Retinal pigment epithelial cell (primary cell): ENCODE results near the gene CIC.

Experiments
- DNase-seq: peaks from one replicate; pipeline ENCODE4 v3.0.0-alpha.2; 2010; ENCODE audit warnings: low read depth
- H3K4me3 ChIP-seq: 2 replicates; pipeline ENCODE4 v1.5.1; 2011; ENCODE audit warnings: mild to moderate bottlenecking, low read length, control low read depth, moderate library complexity
- TF ChIP-seq, protein P1 (sequence below): conservative IDR thresholded peaks from 2 replicates; pipeline ENCODE4 v1.5.1; 2011; ENCODE audit warnings: low read depth, low read length, control low read depth, inconsistent platforms

CIC gene

DNA sequence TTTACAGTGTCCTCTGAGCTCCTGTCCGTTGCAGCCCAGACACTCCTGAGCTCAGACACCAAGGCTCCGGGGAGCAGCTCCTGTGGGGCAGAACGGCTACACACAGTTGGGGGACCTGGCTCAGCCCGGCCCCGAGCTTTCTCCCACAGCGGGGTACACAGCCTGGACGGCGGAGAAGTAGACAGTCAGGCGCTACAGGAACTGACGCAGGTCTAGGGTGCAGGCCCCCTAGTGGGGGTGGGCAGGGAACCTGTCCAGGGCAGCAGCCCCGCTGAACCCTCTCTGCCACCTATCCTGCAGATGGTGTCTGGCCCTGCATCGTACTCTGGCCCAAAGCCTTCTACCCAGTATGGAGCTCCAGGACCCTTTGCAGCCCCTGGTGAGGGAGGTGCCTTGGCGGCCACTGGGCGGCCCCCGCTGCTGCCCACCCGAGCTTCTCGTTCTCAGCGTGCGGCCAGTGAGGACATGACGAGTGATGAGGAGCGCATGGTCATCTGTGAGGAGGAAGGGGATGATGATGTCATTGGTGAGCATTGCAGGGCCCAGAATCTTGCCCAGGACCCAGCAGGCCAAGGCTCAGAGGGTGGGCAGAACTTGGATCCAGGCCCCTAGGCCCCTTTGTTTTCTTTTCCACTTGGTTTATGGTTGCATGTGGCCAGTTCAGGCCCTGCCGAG lies 20.0 kb downstream of the CIC start:
- DNase-seq, result no peak

DNA sequence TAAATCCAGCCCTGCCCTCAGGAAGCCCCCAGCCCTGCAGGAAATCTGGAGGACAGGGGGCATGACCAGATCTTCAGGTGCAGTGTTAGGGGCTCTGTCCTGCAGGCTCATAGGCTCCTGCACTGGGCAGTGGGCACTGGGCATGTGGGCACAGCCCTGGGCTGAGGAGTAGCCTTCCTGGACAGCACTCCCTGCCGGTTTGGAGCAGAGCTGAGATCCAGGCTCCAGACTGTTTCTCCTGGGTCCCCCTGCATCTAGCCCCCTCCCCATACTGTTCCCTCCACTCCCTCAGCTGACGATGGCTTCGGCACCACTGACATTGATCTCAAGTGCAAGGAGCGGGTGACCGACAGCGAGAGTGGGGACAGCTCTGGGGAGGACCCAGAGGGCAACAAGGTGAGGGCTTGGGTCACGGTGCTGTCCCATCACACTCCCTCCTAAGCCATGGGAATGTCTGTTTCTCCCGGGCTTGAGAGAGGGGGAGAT lies 20.5 kb downstream of the CIC start:
- no peak overlapping the region for H3K4me3 ChIP-seq
- TF ChIP-seq, protein P1, sequence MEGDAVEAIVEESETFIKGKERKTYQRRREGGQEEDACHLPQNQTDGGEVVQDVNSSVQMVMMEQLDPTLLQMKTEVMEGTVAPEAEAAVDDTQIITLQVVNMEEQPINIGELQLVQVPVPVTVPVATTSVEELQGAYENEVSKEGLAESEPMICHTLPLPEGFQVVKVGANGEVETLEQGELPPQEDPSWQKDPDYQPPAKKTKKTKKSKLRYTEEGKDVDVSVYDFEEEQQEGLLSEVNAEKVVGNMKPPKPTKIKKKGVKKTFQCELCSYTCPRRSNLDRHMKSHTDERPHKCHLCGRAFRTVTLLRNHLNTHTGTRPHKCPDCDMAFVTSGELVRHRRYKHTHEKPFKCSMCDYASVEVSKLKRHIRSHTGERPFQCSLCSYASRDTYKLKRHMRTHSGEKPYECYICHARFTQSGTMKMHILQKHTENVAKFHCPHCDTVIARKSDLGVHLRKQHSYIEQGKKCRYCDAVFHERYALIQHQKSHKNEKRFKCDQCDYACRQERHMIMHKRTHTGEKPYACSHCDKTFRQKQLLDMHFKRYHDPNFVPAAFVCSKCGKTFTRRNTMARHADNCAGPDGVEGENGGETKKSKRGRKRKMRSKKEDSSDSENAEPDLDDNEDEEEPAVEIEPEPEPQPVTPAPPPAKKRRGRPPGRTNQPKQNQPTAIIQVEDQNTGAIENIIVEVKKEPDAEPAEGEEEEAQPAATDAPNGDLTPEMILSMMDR, result no peak

More for the DNA sequence above, 20.0 kb downstream of the CIC start:
- TF ChIP-seq, protein P1, result peak; percentile 9
- H3K4me3 ChIP-seq, result no peak overlapping the region

DNA sequence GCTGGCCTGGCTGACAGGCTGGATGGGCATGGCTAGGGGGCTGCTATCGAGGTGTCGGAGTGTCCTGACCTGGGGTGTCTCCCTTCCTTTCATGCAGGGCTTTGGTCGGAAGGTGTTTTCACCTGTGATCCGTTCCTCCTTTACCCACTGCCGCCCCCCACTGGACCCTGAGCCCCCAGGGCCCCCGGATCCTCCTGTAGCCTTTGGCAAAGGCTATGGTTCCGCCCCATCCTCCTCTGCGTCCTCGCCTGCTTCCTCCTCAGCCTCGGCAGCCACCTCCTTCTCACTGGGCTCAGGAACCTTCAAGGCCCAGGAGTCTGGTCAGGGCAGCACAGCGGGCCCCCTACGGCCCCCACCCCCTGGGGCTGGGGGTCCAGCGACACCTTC lies 21.1 kb downstream of the CIC start:
- no peak overlapping the region for H3K4me3 ChIP-seq
- TF ChIP-seq, protein P1, result no peak
- DNase-seq, result no peak

More for the DNA sequence above, 20.5 kb downstream of the CIC start:
- DNase-seq, result no peak

DNA sequence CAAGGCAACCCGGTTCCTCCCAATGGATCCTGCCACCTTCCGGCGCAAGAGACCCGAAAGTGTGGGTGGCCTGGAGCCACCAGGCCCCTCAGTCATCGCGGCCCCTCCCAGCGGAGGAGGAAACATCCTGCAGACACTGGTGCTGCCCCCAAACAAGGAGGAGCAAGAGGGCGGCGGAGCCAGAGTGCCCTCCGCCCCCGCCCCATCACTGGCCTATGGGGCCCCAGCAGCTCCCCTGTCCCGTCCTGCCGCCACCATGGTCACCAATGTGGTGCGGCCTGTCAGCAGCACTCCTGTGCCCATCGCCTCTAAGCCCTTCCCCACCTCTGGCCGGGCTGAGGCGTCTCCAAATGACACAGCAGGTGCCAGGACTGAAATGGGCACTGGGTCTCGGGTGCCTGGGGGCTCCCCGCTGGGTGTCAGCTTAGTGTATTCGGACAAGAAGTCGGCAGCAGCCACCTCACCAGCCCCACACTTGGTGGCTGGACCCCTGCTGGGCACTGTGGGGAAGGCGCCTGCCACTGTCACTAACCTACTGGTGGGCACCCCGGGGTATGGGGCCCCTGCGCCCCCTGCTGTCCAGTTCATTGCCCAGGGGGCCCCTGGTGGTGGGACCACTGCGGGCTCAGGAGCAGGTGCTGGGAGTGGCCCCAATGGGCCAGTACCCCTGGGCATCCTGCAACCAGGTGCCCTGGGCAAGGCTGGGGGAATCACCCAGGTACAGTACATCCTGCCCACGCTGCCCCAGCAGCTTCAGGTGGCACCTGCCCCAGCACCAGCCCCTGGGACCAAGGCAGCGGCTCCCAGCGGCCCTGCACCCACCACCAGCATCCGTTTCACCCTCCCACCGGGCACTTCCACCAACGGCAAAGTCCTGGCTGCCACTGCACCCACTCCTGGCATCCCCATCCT lies 21.7 kb downstream of the CIC start:
- no peak for DNase-seq
- TF ChIP-seq, protein P1, result peak; percentile 68
- H3K4me3 ChIP-seq, result no peak overlapping the region

DNA sequence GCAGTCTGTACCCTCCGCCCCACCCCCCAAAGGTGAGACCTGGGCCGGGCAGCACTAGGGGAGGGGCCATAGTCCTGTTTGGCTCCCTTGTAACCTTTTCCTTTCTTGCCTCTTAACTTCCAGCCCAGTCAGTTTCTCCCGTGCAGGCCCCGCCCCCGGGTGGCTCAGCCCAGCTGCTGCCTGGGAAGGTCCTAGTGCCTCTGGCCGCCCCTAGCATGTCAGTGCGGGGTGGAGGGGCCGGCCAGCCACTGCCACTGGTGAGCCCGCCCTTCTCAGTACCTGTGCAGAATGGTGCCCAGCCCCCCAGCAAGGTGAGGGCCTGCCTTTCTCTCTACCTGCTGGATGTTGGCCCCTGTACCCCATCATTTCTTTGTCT lies 22.4 kb downstream of the CIC start:
- TF ChIP-seq, protein P1, result no peak
- no peak for DNase-seq
- no peak overlapping the region for H3K4me3 ChIP-seq

DNA sequence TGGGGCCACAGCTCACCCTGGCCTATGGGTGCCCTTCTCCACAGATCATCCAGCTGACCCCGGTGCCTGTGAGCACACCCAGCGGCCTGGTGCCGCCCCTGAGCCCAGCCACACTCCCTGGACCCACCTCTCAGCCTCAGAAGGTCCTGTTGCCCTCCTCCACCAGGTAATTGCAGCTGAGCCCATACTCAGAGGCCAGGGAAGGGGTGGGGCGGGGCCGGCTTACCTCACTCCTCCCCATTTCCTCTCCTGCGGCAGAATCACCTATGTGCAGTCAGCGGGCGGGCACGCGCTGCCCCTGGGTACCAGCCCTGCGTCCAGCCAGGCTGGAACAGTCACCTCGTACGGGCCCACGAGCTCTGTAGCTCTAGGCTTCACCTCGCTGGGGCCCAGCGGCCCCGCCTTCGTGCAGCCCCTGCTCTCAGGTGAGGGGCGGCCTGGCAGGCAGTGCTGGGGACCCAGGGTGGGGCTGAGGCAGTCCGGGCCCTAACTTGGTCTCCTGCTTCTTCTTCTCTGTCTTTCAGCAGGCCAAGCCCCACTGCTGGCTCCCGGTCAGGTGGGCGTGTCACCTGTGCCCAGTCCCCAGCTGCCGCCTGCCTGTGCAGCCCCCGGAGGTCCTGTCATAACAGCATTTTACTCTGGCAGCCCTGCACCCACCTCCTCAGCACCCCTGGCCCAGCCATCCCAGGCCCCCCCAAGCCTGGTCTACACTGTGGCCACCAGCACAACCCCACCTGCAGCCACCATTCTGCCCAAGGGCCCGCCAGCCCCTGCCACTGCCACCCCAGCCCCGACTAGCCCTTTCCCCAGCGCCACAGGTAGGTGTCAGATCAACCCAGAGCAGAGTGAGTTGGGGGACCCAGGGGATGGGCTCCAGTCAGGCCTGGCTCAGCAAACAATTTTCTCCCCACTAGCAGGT lies 23.2 kb downstream of the CIC start:
- no peak for DNase-seq
- TF ChIP-seq, protein P1, result no peak
- H3K4me3 ChIP-seq, result no peak overlapping the region
